Common myeloid progenitor, CD34-positive (primary cell): ENCODE data around the gene BMP6.

Experiments used
- CTCF ChIA-PET: fragments of 350-600 bp; sonication (Branson Sonifier 250); formaldehyde crosslinking; loops from one replicate; lab custom pipeline; 2021; ENCODE audit warnings: antibody characterized with exemption; lab: Charles Lee
- POLR2A ChIA-PET: fragments of 350-600 bp; sonication (Branson Sonifier 250); formaldehyde crosslinking; loops from one replicate; lab custom pipeline; 2021; ENCODE audit warnings: antibody characterized with exemption; lab: Charles Lee
- DNase-seq, 3 donors: peaks; one replicate each; pipeline versions ENCODE4 v3.0.0 to v3.0.0-alpha.2; 2013
- H3K27ac ChIP-seq, 2 experiments: 1 replicate in 1 of 2; 2 replicates in 1 of 2; pipeline ENCODE4 v1.7.0; 2013; ENCODE audit warnings: inconsistent platforms in 2 of 2, low read length in 2 of 2, mild to moderate bottlenecking in 2 of 2, low read depth in 1 of 2, moderate library complexity in 1 of 2; ENCODE audit not compliant: severe bottlenecking in 2 of 2, insufficient read depth in 1 of 2, poor library complexity in 1 of 2
- H3K27me3 ChIP-seq, 5 experiments: replicated peaks in 2 of 5; 1 replicate in 3 of 5; 2 replicates in 2 of 5; pipeline versions ENCODE4 v1.6.1 to v1.7.0; 2013; ENCODE audit warnings: low read length in 4 of 5, mild to moderate bottlenecking in 2 of 5, moderate library complexity in 2 of 5, inconsistent platforms in 1 of 5; ENCODE audit not compliant: insufficient read depth in 5 of 5, control insufficient read depth in 4 of 5
- H3K36me3 ChIP-seq, 4 experiments: 1 replicate in 2 of 4; 2 replicates in 2 of 4; pipeline versions ENCODE4 v1.6.1 to v1.7.0; 2013; ENCODE audit warnings: low read length in 3 of 4, control low read depth in 1 of 4, mild to moderate bottlenecking in 1 of 4; ENCODE audit not compliant: control insufficient read depth in 4 of 4, insufficient read depth in 4 of 4
- H3K4me1 ChIP-seq, 4 experiments: 1 replicate in 3 of 4; 2 replicates in 1 of 4; pipeline versions ENCODE4 v1.6.1 to v1.7.1; 2013; ENCODE audit warnings: low read length in 3 of 4, mild to moderate bottlenecking in 3 of 4, control low read depth in 1 of 4, inconsistent platforms in 1 of 4, moderate library complexity in 1 of 4; ENCODE audit not compliant: control insufficient read depth in 4 of 4, insufficient read depth in 4 of 4; ENCODE audit errors: control extremely low read depth in 1 of 4
- H3K4me3 ChIP-seq, 7 experiments: 1 replicate in 4 of 7; 2 replicates in 3 of 7; pipeline versions ENCODE4 v1.5.1 to v1.7.0; 2013; ENCODE audit warnings: mild to moderate bottlenecking in 7 of 7, low read length in 6 of 7, moderate library complexity in 6 of 7, inconsistent platforms in 2 of 7, low read depth in 2 of 7, control low read depth in 1 of 7; ENCODE audit not compliant: insufficient read depth in 4 of 7, control insufficient read depth in 1 of 7; ENCODE audit errors: extremely low read depth in 1 of 7
- H3K9me3 ChIP-seq, 5 experiments: 1 replicate in 4 of 5; 2 replicates in 1 of 5; pipeline versions ENCODE4 v1.6.1 to v1.7.1; 2013; ENCODE audit warnings: low read length in 4 of 5, mild to moderate bottlenecking in 2 of 5, inconsistent platforms in 1 of 5, low read depth in 1 of 5, moderate library complexity in 1 of 5; ENCODE audit not compliant: control insufficient read depth in 4 of 5, insufficient read depth in 2 of 5; ENCODE audit errors: control extremely low read depth in 1 of 5
- WGBS: methylation state at CpG from one replicate; pipeline ENCODE4 v1.1.5; 2013; ENCODE audit not compliant: insufficient coverage; 5-methylcytosine and 5-hydroxymethylcytosine counted together

Gene BMP6

DNA sequence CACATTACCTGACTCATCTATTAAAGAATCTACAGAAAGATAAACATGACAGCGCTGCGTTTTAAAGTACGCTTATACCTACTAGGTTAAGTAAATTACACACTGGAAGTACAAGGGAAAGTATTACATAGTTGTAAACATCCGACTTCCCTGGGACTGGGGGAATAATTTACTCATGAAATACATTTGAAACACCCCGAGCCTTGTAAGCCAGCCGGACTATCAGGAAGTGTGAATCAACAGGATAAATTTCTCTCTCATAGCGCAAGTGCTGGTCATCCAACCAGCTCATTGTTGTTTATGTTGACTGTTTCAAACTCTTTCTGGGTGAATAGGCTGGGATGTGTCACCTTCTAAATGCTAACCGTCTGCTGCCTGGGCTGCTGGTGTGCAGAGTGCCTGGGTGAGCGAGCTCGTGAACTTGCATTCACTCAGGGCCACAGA, 4.9 kb downstream of the BMP6 start:
- DNase-seq = no peak
- Histone ChIP-seq H3K9me3 (no peaks in the 10 kb centered on the region), H3K27ac (no peak overlapping the region), H3K4me1 (peaks cover 16 to 73% (median 63%) of the 10 kb centered on the region in 4 experiments), H3K27me3 (peaks cover 0 to 33% (median 2%) of the 10 kb centered on the region in 5 experiments), H3K36me3 (no peaks in the 10 kb centered on the region), H3K4me3 (peak overlapping the region in 2 of 7 experiments; percentile 29 to 40)
- ChIA-PET POLR2A (no interaction called here), CTCF (interaction anchor here (0.5 to 3.7 kb wide), 4 partner anchors 8 to 1785 kb away, joined by 3 to 19 read pairs (median 3); no protein-coding TSS in a partner anchor)
- WGBS = 26% methylated on average over 4 of the region's 10 CpGs

DNA sequence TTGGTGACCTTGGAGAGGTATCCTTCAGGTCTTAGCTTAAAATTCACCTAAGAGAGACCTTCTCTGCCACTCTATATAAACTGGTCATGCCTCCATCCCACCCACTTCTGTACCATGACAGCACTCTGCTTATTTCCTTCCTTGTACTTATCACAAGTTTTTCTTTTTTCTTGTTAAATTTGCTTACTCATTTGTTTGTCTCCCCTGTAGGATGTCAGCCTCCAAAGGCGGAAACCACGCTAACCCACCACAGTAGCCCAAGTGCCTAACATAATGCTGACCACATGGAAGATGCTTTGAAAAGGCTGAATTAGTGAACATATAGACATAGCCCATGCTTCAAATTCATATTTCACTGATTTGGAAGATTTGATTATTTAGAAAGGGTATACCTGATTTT, 5.4 kb downstream of the BMP6 start:
- Histone ChIP-seq H3K27me3 (peaks cover 0 to 28% (median 2%) of the 10 kb centered on the region in 5 experiments), H3K4me1 (peaks cover 16 to 68% (median 58%) of the 10 kb centered on the region in 4 experiments), H3K9me3 (no peaks in the 10 kb centered on the region), H3K36me3 (no peaks in the 10 kb centered on the region), H3K27ac (no peak overlapping the region), H3K4me3 (peak overlapping the region in 3 of 7 experiments; percentile 4 to 40 (median 29))
- DNase-seq = peak; percentile 67 to 92 (median 91)
- no CpG with 5 or more reads among the region's 2 CpGs for whole genome bisulfite sequencing
- ChIA-PET POLR2A (no interaction called here), CTCF (interaction anchor here (0.5 to 3.7 kb wide), 3 partner anchors 8 to 1786 kb away, joined by 3 to 19 read pairs (median 3); no protein-coding TSS in a partner anchor)

DNA sequence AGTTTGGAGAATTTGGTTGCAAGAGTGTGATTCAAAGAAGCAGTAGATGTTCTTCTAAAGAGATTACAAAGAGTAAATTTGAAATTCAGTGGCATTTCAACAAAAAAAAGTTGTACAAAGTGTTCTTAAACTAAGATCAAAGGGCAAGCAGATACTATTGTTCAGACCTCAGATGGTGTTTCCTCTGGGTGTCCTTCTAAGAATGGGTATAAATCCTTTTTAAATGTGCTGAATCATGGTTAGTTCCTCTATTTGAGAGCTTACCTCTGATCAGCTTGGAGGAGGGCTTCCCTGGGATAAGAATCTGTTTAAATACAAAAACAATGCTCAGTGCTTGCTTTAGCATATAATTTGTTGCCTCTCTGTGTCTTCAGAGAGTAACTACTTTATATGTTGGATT, 6.3 kb downstream of the BMP6 start:
- H3K9me3 ChIP-seq = no peaks in the 10 kb centered on the region
- peaks cover 16 to 59% (median 49%) of the 10 kb centered on the region in 4 experiments for H3K4me1 ChIP-seq
- H3K4me3 ChIP-seq = peak overlapping the region in 1 of 7 experiments; percentile 36
- POLR2A ChIA-PET = interaction anchor here (0.6 kb wide), 1 partner anchor 234 kb away, joined by 4 read pairs; no protein-coding TSS in a partner anchor
- no peak overlapping the region for H3K27ac ChIP-seq
- DNase-seq = peak in 2 of 3 donors; percentile 64 to 76
- peaks cover 0 to 18% (median 2%) of the 10 kb centered on the region in 5 experiments for H3K27me3 ChIP-seq
- CTCF ChIA-PET = interaction anchor here (0.6 to 3.7 kb wide), 4 partner anchors 9 to 480 kb away, joined by 3 to 19 read pairs (median 3); no protein-coding TSS in a partner anchor
- no peaks in the 10 kb centered on the region for H3K36me3 ChIP-seq

DNA sequence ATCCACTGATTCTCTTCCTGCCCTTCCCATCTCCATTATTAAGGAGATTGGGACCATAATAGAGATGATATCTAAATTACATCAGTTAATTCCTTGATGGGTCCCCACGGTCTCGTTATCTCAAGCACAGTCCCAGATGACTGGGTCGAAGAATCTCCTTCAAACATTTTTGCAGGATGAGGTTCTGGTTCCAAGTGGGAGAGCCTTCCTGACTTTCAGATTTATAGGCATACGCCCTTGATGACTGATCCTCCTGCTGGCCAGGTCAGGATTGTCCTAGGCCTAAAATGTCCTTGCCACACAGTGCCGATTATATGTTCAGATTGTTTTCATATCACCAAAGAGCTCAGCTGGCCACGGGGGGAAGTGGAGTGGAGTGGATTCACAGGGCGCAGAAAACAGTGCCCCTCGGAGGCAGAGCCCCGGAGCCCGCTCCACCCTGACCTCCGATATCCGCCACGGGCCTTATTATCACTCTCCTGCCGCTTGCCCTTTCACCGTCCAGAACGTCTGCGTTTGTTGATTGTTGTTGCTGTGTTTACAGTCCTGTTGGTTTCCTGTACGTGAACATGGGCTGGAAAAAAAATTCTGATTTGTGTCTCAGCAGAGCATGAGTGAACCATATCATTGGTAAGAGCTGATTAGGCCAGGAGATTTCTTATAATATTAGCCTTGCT, 8.9 kb downstream of the BMP6 start:
- Histone ChIP-seq H3K4me3 (no peak overlapping the region), H3K27me3 (no peaks in the 10 kb centered on the region), H3K27ac (no peak overlapping the region), H3K9me3 (no peaks in the 10 kb centered on the region), H3K4me1 (peaks cover 12 to 34% (median 24%) of the 10 kb centered on the region in 4 experiments), H3K36me3 (no peaks in the 10 kb centered on the region)
- 97% methylated on average over 15 of the region's 18 CpGs for WGBS
- CTCF ChIA-PET = no interaction called here
- no peak for DNase-seq
- POLR2A ChIA-PET = no interaction called here

DNA sequence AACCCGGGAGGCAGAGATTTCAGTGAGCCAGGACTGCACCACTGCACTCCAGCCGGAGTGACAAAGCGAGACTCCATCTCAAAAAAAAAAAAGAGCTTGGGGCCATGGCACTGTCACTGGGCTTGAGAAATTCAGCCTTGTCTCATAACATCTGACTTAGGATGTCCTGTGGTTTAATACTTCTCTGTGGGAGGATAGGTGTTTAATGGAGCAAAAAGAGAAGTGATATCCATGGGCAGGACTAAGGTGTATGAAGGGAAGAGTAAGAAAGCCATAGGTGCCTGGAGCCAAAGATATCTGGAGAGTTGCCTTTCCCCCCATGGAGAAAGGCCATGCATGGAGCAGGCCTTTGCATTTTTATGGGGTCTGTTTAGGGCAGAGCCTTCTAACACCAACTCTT, 11.2 kb downstream of the BMP6 start:
- POLR2A ChIA-PET = no interaction called here
- no peak for DNase-seq
- Histone ChIP-seq H3K27ac (no peak overlapping the region), H3K27me3 (no peaks in the 10 kb centered on the region), H3K4me3 (no peak overlapping the region), H3K36me3 (no peaks in the 10 kb centered on the region), H3K4me1 (peaks cover 0 to 12% (median 7%) of the 10 kb centered on the region in 4 experiments), H3K9me3 (no peaks in the 10 kb centered on the region)
- WGBS = 100% methylated on average over 2 of the region's 3 CpGs
- CTCF ChIA-PET = no interaction called here

DNA sequence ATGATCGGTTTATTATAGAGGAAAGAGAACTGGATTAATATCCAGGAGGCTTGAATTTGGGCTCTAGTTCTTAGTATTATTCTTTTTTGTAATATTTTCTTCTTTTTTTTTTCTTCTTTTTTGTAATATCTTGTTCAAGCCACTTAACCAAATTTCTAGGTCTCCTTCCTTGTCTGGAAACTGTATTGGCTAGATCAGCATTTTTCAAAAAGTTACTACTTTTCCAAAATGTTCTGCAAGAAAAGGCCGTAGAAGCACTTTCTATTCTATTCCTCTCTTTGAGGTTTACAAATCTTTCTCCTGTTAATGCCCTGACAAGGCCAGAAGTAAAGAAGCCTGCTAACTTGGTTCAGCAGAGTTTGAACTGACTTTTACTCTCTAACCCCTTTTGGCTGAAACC, 12.0 kb downstream of the BMP6 start:
- H3K4me3 ChIP-seq = no peak overlapping the region
- WGBS = 100% methylated on average over 1 of the region's 2 CpGs
- peaks cover 0 to 6% (median 0%) of the 10 kb centered on the region in 4 experiments for H3K4me1 ChIP-seq
- CTCF ChIA-PET = no interaction called here
- no peaks in the 10 kb centered on the region for H3K27me3 ChIP-seq
- POLR2A ChIA-PET = no interaction called here
- no peaks in the 10 kb centered on the region for H3K9me3 ChIP-seq
- no peak overlapping the region for H3K27ac ChIP-seq
- DNase-seq = no peak
- H3K36me3 ChIP-seq = no peaks in the 10 kb centered on the region

DNA sequence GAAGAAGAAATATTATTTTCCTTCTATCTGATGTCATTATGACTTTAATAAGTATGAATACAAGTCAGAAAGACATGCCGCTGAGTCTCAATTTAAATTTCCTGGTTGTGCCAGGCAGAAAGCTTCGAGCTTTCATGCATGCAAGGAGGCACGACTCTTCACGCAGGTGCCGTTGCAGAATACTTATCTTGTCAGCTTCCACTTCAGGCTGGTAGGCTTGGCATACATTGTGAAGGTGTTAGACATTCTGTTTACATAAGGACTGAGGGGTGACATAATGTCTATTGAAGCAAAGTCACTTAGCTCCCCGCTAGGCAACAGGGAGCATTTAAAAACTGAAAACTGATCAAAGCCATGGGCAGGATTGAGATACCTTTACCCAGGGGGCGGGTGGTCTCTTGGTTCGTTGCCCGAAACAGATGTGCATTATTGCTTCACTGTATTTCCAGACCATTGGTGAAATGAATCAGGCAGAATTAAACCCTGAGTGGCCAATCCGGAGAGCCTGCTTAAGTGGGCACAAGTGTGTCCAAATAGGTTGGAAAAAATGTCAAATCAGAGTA, 16.4 kb downstream of the BMP6 start:
- CTCF ChIA-PET = interaction anchor here (1.1 kb wide), 1 partner anchor 9 kb away, joined by 3 read pairs; no protein-coding TSS in a partner anchor

More for the DNA sequence above, 16.4 kb downstream of the BMP6 start:
- Histone ChIP-seq H3K4me1 (no peaks in the 10 kb centered on the region), H3K9me3 (no peaks in the 10 kb centered on the region), H3K4me3 (no peak overlapping the region), H3K36me3 (no peaks in the 10 kb centered on the region), H3K27ac (no peak overlapping the region), H3K27me3 (no peaks in the 10 kb centered on the region)
- DNase-seq = no peak
- WGBS = 98% methylated on average over 10 of the region's 10 CpGs
- POLR2A ChIA-PET = no interaction called here
